Measurements from ENCODE around the gene PHF12. TPM values are rescaled to one million over a fixed set of nuclear protein-coding genes. Genes with fewer than 3 reads are reported as not detected.

Gene PHF12
- total and polyA plus RNA-seq, 2 of the 13 experiments (the other 11 are each of a cell fraction or from before 2014, with no cell fraction given), result 9.8 to 17.1 TPM

GRCh38 chr17:28985950-28986713, 34.8 kb upstream of the PHF12 start:
- no peak for TF ChIP-seq CENPBD1 (CRISPR knock-in tag; IDR thresholded peaks at IDR 0.05; ENCODE audit: borderline replicate concordance, low read depth)
- peak; percentile 50; the same call in 1 of the 2 replicates for TF ChIP-seq ZNF263 (CRISPR knock-in tag; IDR thresholded peaks at IDR 0.05)
- peak; percentile 49; the same call in 1 of the 2 replicates for TF ChIP-seq PATZ1 (CRISPR knock-in tag; IDR thresholded peaks at IDR 0.05)
- TF ChIP-seq ZNF124 (CRISPR knock-in tag; IDR thresholded peaks at IDR 0.05), result 0 out of 2 replicates have a peak, but pooled peaks have one; percentile 54
- 0 out of 2 replicates have a peak, but pooled peaks have one; percentile 14 for TF ChIP-seq HNRNPL (IDR thresholded peaks at IDR 0.05; ENCODE audit: low read depth, low read length)
- no peak for TF ChIP-seq CENPX (CRISPR knock-in tag; IDR thresholded peaks at IDR 0.05)
- H3K27me3 ChIP-seq (ENCODE audit: control insufficient read depth in 1 of 2, insufficient read depth in 2 of 2, low read length in 2 of 2), result peaks cover 6 to 75% of the 10 kb centered on the region in 2 experiments; a peak in 3 of 5 replicates
- FAIRE-seq (no peak), ATAC-seq (peak; percentile 17; the same call in 2 of the 3 replicates), DNase-seq (ENCODE audit: low spot score) (no peak)
- ChIA-PET POLR2A (no interaction called here), CTCF (ENCODE audit: low intra/inter-chr PET ratio, low total read pairs) (no interaction called here)
- intact Hi-C loops (cut with micrococcal nuclease; ENCODE audit: unreplicated experiment), result no loop called here
- H3K9ac ChIP-seq (ENCODE audit: insufficient read depth, low read depth, low read length), result no peak overlapping the region
- no peaks in the 10 kb centered on the region for H3K36me3 ChIP-seq (replicated peaks in 1 of 2; ENCODE audit: control insufficient read depth in 1 of 2, insufficient read depth in 2 of 2, low read length in 2 of 2)
- H3K9me3 ChIP-seq (ENCODE audit: low read length), result no peaks in the 10 kb centered on the region
- in situ Hi-C loops (cut with HindIII; ENCODE audit: extremely low pct_ligation_motif_present, low pct_unique_long_range_greater_than_20kb), result no loop called here
- no CpG with 5 or more reads among the region's 36 CpGs for WGBS (ENCODE audit: low lambda C conversion rate)
- no peak overlapping the region for H2AFZ ChIP-seq (ENCODE audit: low read length)
- no peaks in the 10 kb centered on the region for H4K20me1 ChIP-seq (ENCODE audit: insufficient read depth, low read length)
- peak overlapping the region; percentile 60; the same call in 1 of the 2 replicates for H3K4me2 ChIP-seq (ENCODE audit: low read depth, low read length)
- no TSS peak for BruUV-seq (replicated peaks)
- peak overlapping the region in 1 of 3 experiments; percentile 39; a peak in 1 of 6 replicates for H3K4me3 ChIP-seq (replicated peaks in 1 of 3; ENCODE audit: insufficient read depth in 1 of 3, low read depth in 2 of 3, low read length in 3 of 3)
- no peak overlapping the region for H3K27ac ChIP-seq (ENCODE audit: extremely low read length, insufficient read depth, low read length)
- H3K4me1 ChIP-seq (ENCODE audit: insufficient read depth, low read length), result peaks cover 29% of the 10 kb centered on the region
- no peaks in the 10 kb centered on the region for H3K79me2 ChIP-seq (ENCODE audit: insufficient read depth, low read length)
